ENCODE data around the gene TTC17. TPM values are rescaled to one million over a fixed set of nuclear protein-coding genes. Genes with fewer than 3 reads are reported as not detected.

TTC17 gene
- total and polyA plus RNA-seq, 9 of the 15 experiments (the other 6 are each of a cell fraction or from before 2014, with no cell fraction given), result 19.7 to 99.1 (median 53.3) TPM

DNA sequence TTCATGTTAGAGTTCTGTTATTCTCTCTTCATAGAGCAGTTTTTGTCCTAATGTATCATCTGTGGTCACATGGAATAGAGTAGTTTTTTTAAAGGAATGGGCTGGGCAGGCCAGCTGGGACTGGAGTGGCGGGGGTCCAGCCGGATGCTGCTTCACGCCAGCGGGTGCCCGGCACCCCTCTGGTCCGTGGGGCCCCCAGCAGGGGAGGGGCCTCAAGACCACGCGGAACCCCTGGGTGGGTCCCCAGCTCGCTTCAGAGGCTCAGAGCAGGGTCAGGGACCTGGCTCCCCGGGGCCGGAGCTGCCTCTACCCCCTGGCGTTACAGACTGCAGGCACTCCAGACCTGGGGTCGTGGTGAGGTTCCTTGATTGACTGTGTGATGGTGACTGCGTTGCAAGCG lies 162.8 kb downstream of the TTC17 start:
- in situ Hi-C loops (cut with MboI), result no loop called here
- Histone ChIP-seq H3K9me1 (ENCODE audit: control insufficient read depth, insufficient read depth, low read length) (no peaks in the 10 kb centered on the region), H3K27me3 (ENCODE audit: control insufficient read depth in 2 of 2, insufficient read depth in 2 of 2, low read length in 2 of 2) (peaks cover 5 to 33% of the 10 kb centered on the region in 2 experiments; a peak in 3 of 5 replicates), H3K9ac (ENCODE audit: insufficient read depth in 1 of 2, low read depth in 2 of 2, low read length in 2 of 2) (no peak overlapping the region), H3K4me1 (replicated peaks in 1 of 2; ENCODE audit: control insufficient read depth in 2 of 2, insufficient read depth in 2 of 2, low read length in 2 of 2) (no peaks in the 10 kb centered on the region), H4K20me1 (replicated peaks; ENCODE audit: control insufficient read depth, insufficient read depth, low read length) (no peaks in the 10 kb centered on the region), H3K4me3 (no peak overlapping the region), H3K79me2 (ENCODE audit: control insufficient read depth, insufficient read depth, low read length) (no peaks in the 10 kb centered on the region), H3K9me3 (replicated peaks; ENCODE audit: control insufficient read depth, insufficient read depth, low read depth, low read length) (no peaks in the 10 kb centered on the region; the same call in 1 of the 2 replicates), H3K4me2 (ENCODE audit: insufficient read depth, low read length) (no peak overlapping the region), H3K36me3 (ENCODE audit: control insufficient read depth, insufficient read depth, low read length) (no peaks in the 10 kb centered on the region), H3K27ac (ENCODE audit: extremely low read depth, low read depth, low read length) (no peak overlapping the region), H2AFZ (ENCODE audit: low read depth, low read length) (no peak overlapping the region)
- TF ChIP-seq PCBP1 (IDR thresholded peaks at IDR 0.05; ENCODE audit: low read depth, low read length, poor library complexity, severe bottlenecking) (no peak), POLR2AphosphoS2 (IDR thresholded peaks at IDR 0.05; ENCODE audit: low read length) (no peak), PPARD (CRISPR knock-in tag; IDR thresholded peaks at IDR 0.05) (no peak), L3MBTL2 (IDR thresholded peaks at IDR 0.05) (no peak), MCM7 (IDR thresholded peaks at IDR 0.05) (no peak), SAFB2 (IDR thresholded peaks at IDR 0.05; ENCODE audit: borderline replicate concordance, low read depth, low read length, severe bottlenecking) (no peak), ZKSCAN8 (CRISPR knock-in tag; IDR thresholded peaks at IDR 0.05) (no peak), NCOA6 (IDR thresholded peaks at IDR 0.05) (no peak), NR3C1 (CRISPR knock-in tag; IDR thresholded peaks at IDR 0.05) (no peak), ZNF764 (CRISPR knock-in tag; IDR thresholded peaks at IDR 0.05; ENCODE audit: low read depth) (no peak), MXI1 (IDR thresholded peaks at IDR 0.05; ENCODE audit: low read depth, low read length) (no peak), NFYB (IDR thresholded peaks at IDR 0.05; ENCODE audit: extremely low read depth, insufficient read length) (no peak), JUN (IDR thresholded peaks at IDR 0.05; ENCODE audit: borderline replicate concordance, low read depth, low read length) (no peak), JUN (CRISPR knock-in tag; IDR thresholded peaks at IDR 0.05; ENCODE audit: borderline replicate concordance) (no peak), CEBPG (CRISPR knock-in tag; IDR thresholded peaks at IDR 0.05) (no peak), CEBPG (tag; conservative IDR thresholded peaks at IDR 0.05 in 1 of 2, IDR thresholded peaks at IDR 0.05 in 1 of 2) (no peak)
- TF ChIP-seq, protein P1, sequence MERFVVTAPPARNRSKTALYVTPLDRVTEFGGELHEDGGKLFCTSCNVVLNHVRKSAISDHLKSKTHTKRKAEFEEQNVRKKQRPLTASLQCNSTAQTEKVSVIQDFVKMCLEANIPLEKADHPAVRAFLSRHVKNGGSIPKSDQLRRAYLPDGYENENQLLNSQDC (CRISPR knock-in tag; IDR thresholded peaks at IDR 0.05), result no peak
- no peak for ATAC-seq
- POLR2A ChIA-PET, result no interaction called here
- intact Hi-C loops (cut with micrococcal nuclease), result no loop called here
- no TSS peak for BruUV-seq (replicated peaks)
- FAIRE-seq, result no peak
- DNase-seq (ENCODE audit: extremely low read depth in 1 of 4, low spot score in 3 of 4), result no peak
- 0% methylated on average over 9 of the region's 15 CpGs for WGBS (ENCODE audit: insufficient coverage, low coverage, missing lambda C conversion rate)
- CTCF ChIA-PET (ENCODE audit: low intra/inter-chr PET ratio), result no interaction called here

All from K562 (cell line).